Measurements from ENCODE around the gene RAP1GAP2. TPM values are rescaled to one million over a fixed set of nuclear protein-coding genes. Genes with fewer than 3 reads are reported as not detected.
"Not testable (repeated sequence)": the region's sequence is repeated elsewhere in the genome, so short reads cannot be mapped to it uniquely, and the experiment has no call there.

Gene RAP1GAP2
- total RNA-seq, 4 donors from 2014 or later, result 10.8 to 18.3 (median 12.6) TPM

- H3K27me3 ChIP-seq, result no peaks in the 10 kb centered on the region
- H3K4me3 ChIP-seq, result no peak overlapping the region
- H3K36me3 ChIP-seq, result peaks cover 21% of the 10 kb centered on the region
- 81% methylated on average over 3 of the region's 3 CpGs for WGBS
- H3K4me1 ChIP-seq, result no peaks in the 10 kb centered on the region
- H3K9me3 ChIP-seq, result no peaks in the 10 kb centered on the region
- TF ChIP-seq CTCF (IDR thresholded peaks at IDR 0.05) (no peak), POLR2A (IDR thresholded peaks at IDR 0.05) (no peak), EP300 (IDR thresholded peaks at IDR 0.05) (no peak), POLR2AphosphoS5 (IDR thresholded peaks at IDR 0.05) (no peak)
- H3K27ac ChIP-seq, result no peak overlapping the region
- no peak for DNase-seq (ENCODE audit: low spot score in 2 of 2)
Measured at GRCh38 chr17:2989855-2990254, 193.6 kb downstream of the RAP1GAP2 start.

GRCh38 chr17:2990396-2990795 is 194.2 kb downstream of the RAP1GAP2 start:
- Histone ChIP-seq H3K4me1 (no peaks in the 10 kb centered on the region), H3K27me3 (no peaks in the 10 kb centered on the region), H3K4me3 (no peak overlapping the region), H3K9me3 (no peaks in the 10 kb centered on the region), H3K27ac (no peak overlapping the region), H3K36me3 (peaks cover 21% of the 10 kb centered on the region)
- TF ChIP-seq CTCF (IDR thresholded peaks at IDR 0.05) (no peak), POLR2AphosphoS5 (IDR thresholded peaks at IDR 0.05) (no peak), POLR2A (IDR thresholded peaks at IDR 0.05) (no peak), EP300 (IDR thresholded peaks at IDR 0.05) (no peak)
- no peak for DNase-seq (ENCODE audit: low spot score in 2 of 2)
- 93% methylated on average over 9 of the region's 9 CpGs for WGBS

- peaks cover 21% of the 10 kb centered on the region for H3K36me3 ChIP-seq
- not testable (repeated sequence) for H3K4me1 ChIP-seq, H3K4me3 ChIP-seq, H3K9me3 ChIP-seq, H3K27me3 ChIP-seq, H3K27ac ChIP-seq
- DNase-seq (ENCODE audit: low spot score in 2 of 2), result peak in 1 of 2 donors; percentile 48
- 97% methylated on average over 21 of the region's 21 CpGs for WGBS
Measured at GRCh38 chr17:2991396-2992180, 195.3 kb downstream of the RAP1GAP2 start.

- WGBS, result 100% methylated on average over 1 of the region's 6 CpGs
- H3K27me3 ChIP-seq, result no peaks in the 10 kb centered on the region
- H3K4me1 ChIP-seq, result peaks cover 6% of the 10 kb centered on the region
- no peak for TF ChIP-seq POLR2A (IDR thresholded peaks at IDR 0.05)
- no peak for TF ChIP-seq POLR2AphosphoS5 (IDR thresholded peaks at IDR 0.05)
- no peak for TF ChIP-seq EP300 (IDR thresholded peaks at IDR 0.05)
- TF ChIP-seq CTCF (IDR thresholded peaks at IDR 0.05), result no peak
- H3K27ac ChIP-seq, result no peak overlapping the region
- H3K4me3 ChIP-seq, result no peak overlapping the region
- no peaks in the 10 kb centered on the region for H3K9me3 ChIP-seq
- H3K36me3 ChIP-seq, result peaks cover 24% of the 10 kb centered on the region
- peak in 1 of 2 donors; percentile 67 for DNase-seq (ENCODE audit: low spot score in 2 of 2)
Measured at GRCh38 chr17:2994441-2994840, 198.2 kb downstream of the RAP1GAP2 start.

GRCh38 chr17:2995377-2995776 is 199.1 kb downstream of the RAP1GAP2 start:
- peaks cover 6% of the 10 kb centered on the region for H3K4me1 ChIP-seq
- H3K27ac ChIP-seq, result peak overlapping the region; percentile 79
- TF ChIP-seq EP300 (IDR thresholded peaks at IDR 0.05), result no peak
- no peak for TF ChIP-seq POLR2A (IDR thresholded peaks at IDR 0.05)
- TF ChIP-seq CTCF (IDR thresholded peaks at IDR 0.05), result no peak
- TF ChIP-seq POLR2AphosphoS5 (IDR thresholded peaks at IDR 0.05), result no peak
- WGBS, result 87% methylated on average over 21 of the region's 22 CpGs
- peaks cover 24% of the 10 kb centered on the region for H3K36me3 ChIP-seq
- peak in 1 of 2 donors; percentile 75 for DNase-seq (ENCODE audit: low spot score in 2 of 2)
- H3K9me3 ChIP-seq, result no peaks in the 10 kb centered on the region
- no peaks in the 10 kb centered on the region for H3K27me3 ChIP-seq
- H3K4me3 ChIP-seq, result no peak overlapping the region
